HG02943 (cell line): ENCODE results near the gene SYMPK.
"Not testable (repeated sequence)": the region's sequence is repeated elsewhere in the genome, so short reads cannot be mapped to it uniquely, and the experiment has no call there.

Source experiments
- ATAC-seq: cut with Tn5 transposase; IDR thresholded peaks from one replicate; pipeline ENCODE4 v1.9.1; 2021; ENCODE audit warnings: mild to moderate bottlenecking, low read depth, moderate library complexity; ENCODE audit not compliant: unreplicated experiment

The SYMPK gene

GRCh38 chr19:45862564-45863334 lies at the start of gene SYMPK:
TSS of gene SYMPK (minus strand) at chr19:45863147. CDS start at chr19:45854495, 8,652 bp downstream.
- ATAC-seq: peak; percentile 79

GRCh38 chr19:45911291-45911690 lies 48.3 kb upstream of the SYMPK start:
- no peak for ATAC-seq

DNA sequence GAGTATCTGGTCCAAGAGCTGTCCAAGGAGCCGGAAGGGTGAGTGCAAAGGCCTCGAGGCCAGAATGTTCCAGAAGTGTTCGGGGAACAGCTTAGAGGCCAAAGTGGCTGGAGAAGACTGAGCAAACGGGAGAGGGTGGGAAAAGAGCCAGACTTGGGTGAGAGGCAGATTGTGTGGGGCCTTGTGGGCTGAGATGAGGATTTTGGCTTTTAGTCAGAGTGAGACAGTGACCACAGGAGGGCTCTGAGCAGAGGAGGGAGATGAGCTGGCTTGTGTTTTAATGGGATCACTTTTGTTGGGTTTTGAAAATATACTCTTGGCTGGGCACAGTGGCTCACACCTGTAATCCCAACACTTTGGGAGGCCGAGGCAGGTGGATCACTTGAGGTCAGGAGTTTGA lies 46.0 kb upstream of the SYMPK start:
- ATAC-seq: no peak

DNA sequence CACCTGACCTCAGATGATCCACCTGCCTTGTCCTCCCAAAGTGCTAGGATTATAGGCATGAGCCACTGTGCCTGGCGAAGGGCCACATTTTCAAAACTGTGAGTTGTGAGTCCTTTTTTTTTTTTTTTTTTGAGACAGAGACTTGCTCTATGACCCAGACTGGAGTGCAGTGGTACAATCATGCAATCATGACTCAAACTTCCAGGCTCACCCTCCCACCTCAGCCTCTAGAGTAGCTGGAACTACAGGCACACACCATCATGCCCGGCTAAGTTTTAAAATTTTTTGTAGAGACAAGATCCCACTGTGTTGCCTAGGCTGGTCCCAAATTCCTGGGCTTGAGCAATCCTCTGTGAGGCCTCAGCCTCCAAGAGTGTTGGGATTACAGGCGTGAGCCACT lies 43.3 kb upstream of the SYMPK start:
- ATAC-seq: no peak

- no peak for ATAC-seq
These were observed 42.1 kb upstream of the SYMPK start for GRCh38 chr19:45905011-45905410.

DNA sequence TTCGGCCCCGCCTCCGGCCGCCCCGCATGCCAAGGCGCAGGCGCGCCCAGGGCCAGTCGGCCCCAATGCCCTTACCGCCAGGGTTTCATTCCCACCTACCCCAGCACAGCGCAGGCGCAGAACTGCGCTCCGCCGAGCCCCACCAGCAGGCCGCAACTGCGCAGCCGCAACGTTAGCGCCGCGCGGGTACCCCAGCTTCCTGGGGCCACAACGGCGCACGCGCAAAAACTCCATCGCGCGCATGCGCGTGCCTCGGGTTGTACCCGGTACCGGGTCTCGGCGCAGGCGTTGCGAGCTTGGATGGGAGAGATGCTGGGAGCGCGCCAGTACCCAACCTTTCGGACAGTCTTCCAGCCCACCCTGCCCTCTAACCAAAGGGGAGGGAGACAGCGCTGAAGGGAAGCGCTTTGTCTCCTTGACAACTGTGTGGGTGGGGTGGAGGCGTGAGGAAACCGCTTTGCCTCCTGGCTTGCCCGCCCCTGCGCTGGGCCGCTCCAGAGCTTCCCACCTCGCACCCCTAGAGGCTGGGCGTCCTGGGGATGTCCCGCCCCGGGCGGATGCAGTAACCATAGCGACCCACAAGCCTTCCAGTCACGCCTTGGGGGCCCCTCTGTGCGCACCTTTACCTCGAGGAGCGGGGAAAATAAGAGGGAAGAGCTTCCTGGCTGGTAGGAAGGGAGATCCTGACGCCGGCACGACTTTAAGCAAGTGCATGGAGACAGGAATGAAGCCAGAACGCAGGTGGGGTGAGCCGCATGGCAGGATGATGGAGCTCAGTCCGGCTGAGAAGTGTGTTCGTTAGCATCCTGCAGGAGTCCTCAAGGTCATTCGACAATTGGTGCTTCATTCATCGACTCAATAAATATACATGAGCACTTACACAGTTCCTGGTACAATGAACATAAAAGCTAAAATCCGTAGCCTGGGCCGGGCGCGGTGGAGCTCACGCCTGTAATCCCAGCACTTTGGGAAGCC lies 40.0 kb upstream of the SYMPK start:
- ATAC-seq: peak; percentile 84

DNA sequence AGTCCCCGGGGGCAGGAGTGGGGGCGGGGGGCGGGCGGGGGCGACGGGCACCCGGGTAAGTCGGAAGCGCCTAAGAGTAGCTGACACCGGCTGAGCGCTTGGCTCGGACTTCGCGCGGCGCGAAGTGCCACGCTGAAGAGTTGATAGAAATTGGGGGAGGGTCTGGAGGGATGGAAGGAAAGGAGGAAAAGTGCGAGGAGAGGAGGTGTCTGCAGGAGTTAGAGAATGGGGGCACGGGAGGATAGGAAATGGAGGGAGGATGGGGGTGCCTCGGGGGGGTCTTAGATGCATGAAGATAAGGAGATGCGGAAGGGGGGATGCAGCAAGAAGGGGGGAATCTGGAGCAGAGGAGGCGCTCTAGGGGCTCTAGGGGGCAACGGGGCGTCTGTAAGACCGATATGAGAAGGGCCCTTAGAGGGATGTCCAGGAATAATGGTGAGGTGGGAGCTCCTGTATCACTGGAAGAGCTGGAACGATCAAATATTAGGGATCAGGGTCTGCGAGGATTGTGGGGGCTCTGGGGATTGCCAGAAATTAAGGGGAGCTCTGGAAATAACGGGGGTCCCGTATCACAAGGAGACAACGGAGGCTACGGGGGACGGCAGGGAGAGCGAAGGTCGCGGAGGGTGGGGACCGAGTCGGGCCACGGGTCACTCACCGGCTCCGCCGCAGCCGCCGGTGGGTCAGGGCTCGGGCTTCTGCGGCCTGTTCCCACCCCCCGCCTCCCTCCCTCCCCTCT lies 39.1 kb upstream of the SYMPK start, which contains the start of gene MYPOP:
Gene MYPOP, minus strand, starts transcription at position 702 of the 739 bp plus-strand sequence. CDS start 840 bp downstream, outside the sequence.
- ATAC-seq: no peak

DNA sequence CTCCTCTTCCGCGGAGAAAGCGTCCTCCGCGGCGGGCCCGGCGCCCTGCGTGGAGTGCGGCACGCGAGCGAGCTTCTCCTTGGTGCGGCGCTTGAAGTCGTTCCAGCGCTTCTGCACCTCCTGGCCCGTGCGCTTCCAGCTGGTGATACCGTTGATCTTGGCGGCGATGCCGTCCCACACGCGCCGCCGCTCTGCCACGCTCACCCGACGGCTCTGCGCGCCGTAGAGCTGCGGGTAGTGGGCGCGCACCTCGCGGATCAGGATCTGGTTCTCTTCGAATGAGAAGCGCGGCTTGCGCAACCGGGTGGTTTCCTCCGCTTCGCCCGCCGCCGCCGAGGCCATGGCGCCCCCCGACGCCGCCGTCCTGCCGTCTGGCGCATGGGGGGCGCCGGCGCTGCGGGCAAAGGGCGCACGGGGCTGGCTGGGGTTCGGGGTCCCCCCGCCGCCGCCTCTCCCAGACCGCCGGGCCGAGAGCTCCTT lies 38.5 kb upstream of the SYMPK start:
- ATAC-seq: no peak

DNA sequence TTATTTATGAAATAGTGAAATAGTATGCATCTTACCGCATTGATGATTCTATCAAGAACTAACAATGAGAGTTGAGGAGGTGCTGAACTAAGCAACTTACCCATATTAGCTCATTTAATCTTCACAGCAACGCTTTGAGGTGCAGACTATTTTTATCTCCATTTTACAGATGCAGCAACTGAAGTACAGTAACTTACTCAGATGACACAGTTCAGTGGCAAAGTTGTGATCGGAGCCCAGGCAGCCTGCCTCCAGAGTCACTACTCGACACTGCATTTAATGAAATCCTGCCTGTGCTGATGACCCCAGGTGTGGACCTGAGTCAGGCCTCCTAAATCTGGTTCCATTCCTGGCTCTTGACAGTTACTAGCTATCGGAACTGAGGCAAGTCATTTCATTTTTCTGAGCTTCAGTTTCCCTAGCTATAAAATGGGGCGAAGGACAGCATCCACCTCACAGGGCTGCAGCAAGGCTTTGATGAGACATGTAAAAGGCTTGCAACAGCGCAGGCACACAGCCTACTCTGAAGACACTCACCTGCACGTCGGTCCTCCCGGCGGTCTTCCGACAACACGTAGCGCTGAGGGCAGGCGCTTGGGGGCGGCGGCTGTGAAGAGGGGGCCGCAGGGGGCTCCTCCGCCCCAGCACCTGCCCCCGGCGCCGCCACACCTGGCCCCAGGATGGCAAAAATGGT lies 37.9 kb upstream of the SYMPK start:
- ATAC-seq: no peak

GRCh38 chr19:45899919-45900589 lies 37.1 kb upstream of the SYMPK start:
- ATAC-seq: no peak

DNA sequence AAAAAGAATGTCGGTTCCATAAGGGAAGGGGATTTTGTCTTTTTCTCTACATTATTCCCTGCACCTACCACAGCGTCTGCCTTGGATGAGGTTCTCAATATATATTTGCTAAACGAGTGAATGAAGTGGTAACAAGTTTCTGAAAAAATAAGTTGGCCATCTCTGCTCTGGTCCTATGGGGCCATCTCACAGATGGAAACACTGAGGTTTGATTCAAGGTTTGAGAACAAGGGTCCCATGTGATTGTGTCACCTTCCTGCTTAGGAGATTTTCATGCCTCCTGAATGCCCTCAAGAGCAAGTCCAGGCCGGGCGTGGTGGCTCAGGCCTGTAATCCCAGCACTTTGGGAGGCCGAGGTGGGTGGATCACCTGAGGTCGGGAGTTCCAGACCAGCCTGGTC lies 36.3 kb upstream of the SYMPK start:
- ATAC-seq: no peak

DNA sequence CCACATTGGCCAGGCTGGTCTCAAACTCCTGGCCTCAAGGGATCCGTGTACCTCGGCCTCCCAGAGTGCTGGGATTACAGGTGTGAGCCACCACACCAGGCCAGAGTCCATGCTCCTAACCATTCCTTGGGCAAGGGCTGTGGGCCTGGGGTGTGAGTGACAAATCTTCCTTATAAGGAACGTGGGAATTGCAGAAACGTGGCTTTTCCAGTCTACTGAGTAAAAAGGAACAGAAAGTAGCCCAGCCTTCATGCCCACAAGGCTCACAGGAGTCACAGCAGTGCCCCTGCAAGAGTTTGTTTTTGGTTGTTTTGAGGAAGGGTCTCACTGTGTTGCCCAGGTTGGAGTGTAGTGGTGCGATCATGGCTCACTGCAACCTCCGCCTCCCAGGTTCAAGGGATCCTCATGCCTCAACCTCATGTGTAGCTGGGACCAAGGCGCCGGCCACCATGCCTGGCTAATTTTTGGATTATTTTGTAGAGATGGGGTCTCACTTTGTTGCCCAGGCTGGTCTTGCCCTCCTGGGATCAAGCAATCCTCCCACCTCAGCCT lies 34.4 kb upstream of the SYMPK start:
- no peak for ATAC-seq

- not testable (repeated sequence) for ATAC-seq
These were observed 33.1 kb upstream of the SYMPK start for GRCh38 chr19:45895983-45896599.

GRCh38 chr19:45895519-45895972 lies 32.6 kb upstream of the SYMPK start:
- ATAC-seq: no peak

DNA sequence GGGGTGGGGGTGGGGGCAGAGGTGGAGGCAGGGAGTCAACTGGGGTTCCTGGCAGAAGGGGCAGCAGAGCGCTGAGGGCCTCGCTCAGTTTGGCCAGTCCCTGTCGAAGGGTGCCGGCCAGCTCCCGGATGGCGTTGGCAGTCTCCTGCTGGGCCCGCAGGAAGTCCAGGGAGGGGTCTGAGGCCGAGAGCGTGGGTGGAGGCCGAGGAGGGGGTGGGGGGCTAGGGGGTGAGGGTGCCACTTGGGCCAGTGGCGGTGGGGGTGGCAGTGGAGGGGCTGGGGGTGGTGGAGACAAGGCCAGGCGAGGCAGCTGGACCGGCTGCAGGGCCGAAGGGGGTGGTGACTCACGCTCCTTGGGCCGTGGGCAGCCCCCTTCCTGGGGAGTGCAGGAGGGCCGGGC lies 27.9 kb upstream of the SYMPK start:
- no peak for ATAC-seq

- no peak for ATAC-seq
These were observed 26.4 kb upstream of the SYMPK start for GRCh38 chr19:45889210-45889885.

- no peak for ATAC-seq
These were observed 24.3 kb upstream of the SYMPK start for GRCh38 chr19:45887200-45887710.
